GM19035 (cell line): ENCODE results near the gene DHRS13.
A peak's percentile ranks its signal among the peaks of the same experiment; 100 is the strongest.
"Not testable (repeated sequence)": the region's sequence is repeated elsewhere in the genome, so short reads cannot be mapped to it uniquely, and the experiment has no call there.

ENCODE experiments used
- ATAC-seq: cut with Tn5 transposase; IDR thresholded peaks from one replicate; pipeline ENCODE4 v1.9.1; 2021; ENCODE audit not compliant: unreplicated experiment

The DHRS13 gene

DNA sequence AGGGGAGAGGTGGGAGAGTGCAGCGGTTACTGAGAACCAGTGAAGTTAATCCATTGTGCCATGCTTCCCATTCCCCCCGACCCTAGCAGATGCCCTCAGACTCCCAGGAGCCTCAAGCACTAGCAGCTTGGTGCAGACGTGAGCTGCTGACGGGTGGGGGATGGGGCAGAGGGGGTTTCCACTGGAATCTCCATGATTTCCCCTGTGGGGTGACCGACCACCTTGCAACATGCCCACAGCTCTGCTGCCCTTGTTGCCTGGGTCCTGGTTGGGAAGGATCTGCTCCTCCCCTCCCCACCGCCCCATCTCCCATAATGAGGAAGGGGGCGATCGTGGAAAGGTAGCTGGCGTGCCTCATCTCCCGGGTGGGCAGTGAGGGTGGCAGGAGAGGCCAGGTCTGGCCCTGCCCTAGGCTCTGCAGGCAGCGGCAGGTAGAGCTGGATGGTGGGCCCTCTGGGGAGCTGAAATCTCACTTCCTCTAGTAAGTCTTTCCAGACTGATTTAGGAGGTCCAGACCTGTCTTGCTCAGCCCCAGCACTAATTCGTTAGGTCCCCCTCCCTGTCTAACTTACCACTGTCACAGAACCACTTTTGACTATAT, 14.9 kb downstream of the DHRS13 start:
- ATAC-seq, result no peak

GRCh38 chr17:28885951-28886350, 16.9 kb downstream of the DHRS13 start:
- no peak for ATAC-seq

DNA sequence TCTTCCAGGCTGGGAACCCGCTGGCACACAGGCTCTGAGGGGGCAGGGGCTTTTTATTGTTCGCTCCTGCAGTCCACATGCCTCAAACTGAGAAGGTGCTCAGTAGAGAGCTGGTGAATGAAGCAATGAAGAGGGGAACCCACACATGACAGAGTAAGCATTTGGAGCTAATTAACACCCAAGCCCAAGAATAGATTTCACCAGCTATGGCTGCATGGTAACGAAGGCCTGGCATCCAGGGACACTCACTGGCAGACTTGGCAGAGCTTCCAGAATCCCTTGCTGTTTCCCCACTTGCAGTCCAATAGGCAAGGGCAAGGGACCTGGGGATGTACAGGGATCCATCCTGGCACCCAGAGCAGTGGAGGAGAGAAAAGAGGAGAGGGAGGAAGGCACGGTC, 17.5 kb downstream of the DHRS13 start:
- ATAC-seq, result no peak

DNA sequence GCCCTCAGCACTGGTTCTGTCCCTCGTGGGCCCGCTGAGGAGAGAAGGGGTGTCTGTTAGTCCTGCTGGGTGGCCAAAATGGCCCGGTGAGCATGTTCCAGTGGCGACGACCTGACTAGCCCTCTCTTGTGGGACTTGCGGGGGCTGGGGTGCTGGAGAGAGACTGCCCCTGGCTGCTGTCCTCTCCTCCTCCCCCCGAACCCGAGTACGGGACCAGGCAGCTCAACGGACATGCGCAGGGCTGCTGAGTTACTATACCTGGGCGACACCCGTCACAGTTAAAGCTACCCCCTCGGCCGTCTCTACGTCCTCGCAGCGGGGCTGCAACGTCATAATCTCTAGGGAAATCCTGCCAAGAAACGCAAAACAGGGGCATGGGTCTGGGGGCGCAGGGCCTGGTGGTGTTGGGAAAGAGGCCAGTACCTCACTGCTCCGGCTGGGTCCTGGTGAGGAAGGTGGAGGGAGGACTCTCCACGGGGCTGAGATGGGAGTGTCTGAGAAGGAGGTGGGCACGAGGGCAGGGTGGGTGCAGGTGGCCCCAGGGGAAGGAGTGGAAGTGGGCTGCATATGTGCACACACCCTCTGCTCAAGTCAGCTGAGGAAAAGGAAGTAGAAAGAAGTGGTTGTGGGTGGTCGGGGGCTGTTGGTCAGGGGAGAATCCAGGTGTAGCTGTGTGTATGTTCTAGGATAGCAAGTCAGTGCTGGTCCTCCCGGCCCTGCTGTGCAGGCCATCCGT, 18.7 kb downstream of the DHRS13 start:
- no peak for ATAC-seq

DNA sequence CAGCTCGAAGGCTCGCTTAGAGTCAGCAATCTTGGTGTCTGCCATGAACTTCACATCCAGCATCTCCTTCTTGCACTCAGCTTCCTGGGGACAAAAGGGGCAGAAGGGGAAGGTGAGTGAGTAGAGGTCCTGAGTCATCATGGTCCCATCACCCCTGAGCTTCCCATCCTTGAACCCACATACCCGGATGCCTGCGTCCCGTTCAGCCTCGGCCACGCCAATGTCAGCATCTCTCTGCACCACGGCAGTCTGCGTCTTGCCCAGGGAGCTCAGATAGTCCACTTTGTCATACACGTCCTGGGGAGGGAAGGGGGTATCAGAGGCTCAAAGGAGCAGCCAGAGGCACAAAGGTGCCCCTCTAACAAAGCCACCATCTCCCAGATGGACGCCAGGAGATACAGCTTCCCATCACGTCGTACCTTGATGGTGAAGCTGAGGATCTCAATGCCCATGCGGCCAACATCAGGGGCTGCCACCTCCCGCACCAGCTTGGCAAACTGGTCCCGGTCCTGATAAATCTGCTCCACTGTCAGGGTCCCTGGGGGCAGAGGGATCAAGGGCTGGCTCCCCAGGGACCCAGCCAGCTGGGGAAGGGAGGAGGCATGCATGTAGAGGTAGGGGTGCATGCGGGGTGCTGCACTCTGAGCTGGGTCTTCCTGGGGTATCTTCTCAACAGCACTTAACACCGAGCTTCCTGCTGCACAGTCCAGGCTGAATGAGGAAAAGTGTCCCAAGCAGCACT, 20.6 kb downstream of the DHRS13 start:
- no peak for ATAC-seq

DNA sequence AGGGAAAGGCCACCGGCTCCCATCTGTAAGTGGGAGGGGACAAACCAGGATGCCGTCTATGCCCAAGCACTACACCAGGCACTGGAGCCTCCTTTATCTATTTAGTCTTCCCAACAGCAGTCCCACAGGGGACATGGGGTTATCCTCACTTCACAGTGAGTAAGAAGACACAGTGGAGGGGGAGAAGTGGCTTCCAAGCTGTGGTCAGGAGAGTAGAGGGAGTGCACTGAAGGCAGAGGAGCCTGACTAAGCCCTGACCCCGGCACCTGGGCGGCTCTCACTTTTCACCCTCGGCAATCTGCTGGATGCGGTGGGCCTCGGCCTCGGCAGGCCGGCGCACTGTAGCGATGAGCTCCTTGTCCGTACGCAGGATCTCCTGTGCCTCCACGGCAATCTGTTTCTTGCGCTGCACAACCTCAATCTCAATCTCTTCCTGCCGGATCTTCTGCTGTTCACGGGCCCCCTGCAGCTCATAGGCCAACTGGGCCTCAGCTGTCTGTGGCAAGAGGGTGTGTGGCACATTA, 21.3 kb downstream of the DHRS13 start:
- no peak for ATAC-seq

DNA sequence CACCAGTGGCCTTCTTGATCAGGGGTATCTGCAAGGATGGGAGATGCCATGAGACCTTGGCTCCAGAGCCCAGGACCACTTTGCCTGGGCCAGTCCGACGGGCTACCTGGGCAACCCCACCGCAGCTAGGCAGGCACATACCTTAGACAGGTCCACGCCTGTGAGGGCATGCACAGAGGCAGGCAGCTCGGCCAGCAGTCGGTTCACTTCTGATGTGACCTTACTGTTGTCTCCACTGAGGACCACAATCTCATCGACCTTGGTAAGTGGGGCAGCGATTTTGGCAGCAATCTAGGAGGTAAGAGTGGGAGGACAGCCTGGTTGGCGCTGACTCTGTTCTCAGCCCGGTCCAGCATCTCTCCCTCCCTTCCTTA, 22.3 kb downstream of the DHRS13 start:
- ATAC-seq, result no peak

DNA sequence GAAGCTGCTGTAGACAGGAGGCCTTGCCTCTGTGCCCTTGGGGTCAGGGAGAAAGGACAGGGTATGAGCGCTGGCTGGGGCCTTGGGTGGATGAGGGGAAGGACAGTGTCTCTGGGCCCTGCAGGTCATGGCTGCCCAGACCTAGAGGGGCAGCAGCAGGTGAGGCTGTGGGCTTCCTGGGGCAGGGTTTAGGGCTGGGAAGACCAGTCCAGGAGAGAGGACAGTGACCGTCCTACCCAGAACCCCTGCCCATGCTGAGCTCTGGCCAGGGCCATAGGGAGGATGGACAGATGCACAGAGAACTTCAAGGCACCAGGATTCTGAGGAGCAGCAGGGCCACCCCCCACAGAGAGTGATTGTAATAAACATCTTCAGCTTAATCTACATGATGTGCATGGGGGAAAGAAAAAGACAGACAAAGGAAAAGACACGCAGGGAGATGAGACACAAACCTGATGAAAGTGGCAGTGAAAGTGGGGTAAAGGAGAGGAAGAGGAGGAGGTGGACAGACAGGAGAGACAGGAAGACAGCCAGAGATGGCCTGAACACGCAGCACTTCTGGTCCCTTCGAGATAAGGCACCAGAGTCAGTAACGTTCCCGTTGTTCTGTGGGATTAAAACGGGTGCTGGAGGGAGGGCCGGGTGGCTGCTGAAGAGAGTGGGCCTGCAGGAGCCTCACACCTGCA, 22.9 kb downstream of the DHRS13 start:
- ATAC-seq, result no peak

GRCh38 chr17:28878981-28879380, 23.9 kb downstream of the DHRS13 start:
- ATAC-seq, result no peak

DNA sequence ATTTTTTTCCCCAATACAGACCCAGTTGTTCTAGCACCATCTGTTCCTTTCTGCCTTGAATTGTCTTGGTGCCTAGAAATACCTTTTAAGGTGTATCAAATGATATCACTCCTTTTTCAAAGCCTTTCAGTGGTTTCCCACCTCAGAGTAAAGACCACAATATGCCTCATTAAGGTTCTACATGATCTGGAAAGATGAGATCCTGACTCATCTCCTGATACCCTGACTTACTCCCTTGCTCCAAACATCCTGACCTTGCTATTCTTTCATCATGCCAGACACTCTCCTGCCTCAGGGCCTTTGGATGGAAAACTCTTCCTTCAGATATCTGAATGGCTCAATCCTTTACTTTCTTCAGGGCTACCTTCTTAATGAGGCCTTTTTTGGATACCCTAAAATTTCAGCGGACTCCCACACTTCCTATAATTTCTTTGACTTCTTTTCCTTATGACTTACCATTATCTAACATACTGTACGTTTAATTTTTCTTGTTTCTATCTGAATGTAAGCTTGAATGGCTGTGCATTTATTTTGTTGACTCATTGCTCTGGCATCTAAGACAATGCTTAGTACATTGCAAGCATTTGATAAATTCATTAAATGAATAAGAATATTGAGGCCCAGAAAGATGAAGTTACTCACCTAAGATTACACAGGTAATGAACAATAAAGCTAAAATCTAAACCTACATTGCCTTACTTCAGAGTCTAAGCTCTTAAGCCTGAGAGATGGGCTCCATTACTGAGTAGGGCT, 24.5 kb downstream of the DHRS13 start:
- ATAC-seq, result no peak

GRCh38 chr17:28877150-28877711, 25.6 kb downstream of the DHRS13 start:
- not testable (repeated sequence) for ATAC-seq

DNA sequence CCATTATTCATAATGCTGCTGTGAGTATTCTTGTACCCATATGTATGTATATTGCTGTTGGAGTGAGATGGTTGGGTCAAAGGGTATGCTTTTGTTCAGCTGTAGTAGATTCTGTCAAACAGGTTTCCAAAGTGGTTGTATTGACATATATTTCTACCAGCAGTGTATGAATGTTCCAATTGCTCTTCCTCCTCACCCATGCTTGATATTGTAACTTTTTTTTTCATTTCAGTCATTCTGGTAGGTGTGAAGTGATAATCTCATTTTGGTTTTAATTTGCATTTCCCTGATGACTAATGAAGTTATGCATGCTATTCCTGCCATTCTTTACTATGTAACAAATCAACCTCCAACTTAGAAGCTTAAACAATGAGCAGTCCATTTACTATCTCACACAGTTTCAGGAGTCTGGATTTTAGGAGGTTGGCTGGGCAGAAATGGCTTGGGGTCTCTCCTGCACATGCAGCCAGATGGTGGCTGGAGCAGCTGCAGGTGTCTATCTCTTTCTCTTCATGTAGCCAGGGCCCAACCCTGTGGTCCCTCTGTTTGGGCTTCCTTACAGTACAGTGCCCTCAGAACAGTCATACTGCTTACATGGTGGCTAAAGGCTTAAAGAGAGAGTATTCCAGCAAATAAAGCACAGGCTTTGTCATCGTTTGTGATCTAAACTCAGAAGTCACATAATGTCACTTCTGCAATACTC, 26.9 kb downstream of the DHRS13 start:
- no peak for ATAC-seq

DNA sequence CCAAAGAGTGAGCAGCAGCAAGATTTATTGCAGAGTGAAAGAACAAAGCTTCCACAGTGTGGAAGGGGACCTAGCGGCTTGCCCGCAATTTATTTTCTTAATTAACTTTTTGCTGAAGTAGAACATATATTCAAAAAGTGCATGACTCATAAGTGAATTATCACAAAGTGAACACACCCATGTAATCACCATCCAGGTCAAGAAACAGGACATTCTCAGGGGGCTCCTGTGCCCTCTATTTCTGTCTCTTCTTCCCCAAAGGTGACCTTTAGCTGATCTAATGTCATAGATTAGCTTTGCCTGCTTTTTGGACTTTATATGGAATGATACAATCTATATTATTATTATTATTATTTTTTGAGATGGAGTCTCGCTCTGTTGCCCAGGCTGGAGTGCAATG, 28.1 kb downstream of the DHRS13 start:
- no peak for ATAC-seq

DNA sequence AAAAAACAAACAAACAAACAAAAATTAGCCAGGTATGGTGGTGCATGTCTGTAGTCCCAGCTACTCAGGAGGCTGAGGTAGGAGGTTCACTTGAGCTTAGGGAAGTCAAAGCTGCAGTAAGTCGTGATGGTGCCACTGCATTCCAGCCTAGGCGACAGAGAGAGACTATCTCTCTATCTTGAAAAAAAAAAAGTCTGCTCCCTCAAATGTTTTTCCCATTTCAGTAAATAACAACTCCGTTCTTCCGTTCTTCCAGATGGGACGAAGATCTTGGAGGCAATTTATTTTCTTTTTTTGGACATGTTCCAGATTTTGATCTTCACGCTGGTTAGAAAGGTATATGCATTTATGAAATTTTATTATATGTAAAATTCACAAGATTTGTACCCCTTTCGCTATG, 29.0 kb downstream of the DHRS13 start:
- ATAC-seq, result no peak

DNA sequence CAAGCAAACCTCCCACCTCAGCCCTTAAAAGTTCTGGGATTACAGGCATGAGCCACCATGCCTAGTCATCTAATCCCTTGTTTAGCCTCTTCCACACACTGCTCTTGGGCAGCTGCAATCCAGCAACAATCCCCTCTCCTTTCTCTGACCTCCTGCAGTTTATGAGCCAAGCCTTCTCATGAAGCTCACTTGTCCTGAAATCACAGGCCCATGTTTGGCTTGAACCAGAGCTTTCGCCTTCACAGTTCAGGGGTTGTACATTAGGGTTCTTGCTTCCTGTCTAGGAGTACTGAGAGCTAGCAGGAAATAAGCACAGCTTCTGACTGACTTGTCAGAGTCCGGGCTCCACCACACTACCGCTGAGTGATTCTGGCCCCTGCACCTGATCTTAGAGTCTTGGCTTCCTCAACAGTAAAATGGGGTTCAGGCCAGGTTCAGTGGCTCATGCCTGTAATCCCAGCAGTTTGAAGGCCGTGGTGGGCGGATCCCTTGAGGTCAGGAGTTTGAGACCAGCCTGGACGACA, 31.8 kb downstream of the DHRS13 start:
- peak; percentile 82 for ATAC-seq

GRCh38 chr17:28867276-28867675, 35.6 kb downstream of the DHRS13 start:
- no peak for ATAC-seq

- no peak for ATAC-seq
These were observed 36.7 kb downstream of the DHRS13 start for GRCh38 chr17:28865946-28866752.

GRCh38 chr17:28864991-28865849, 37.7 kb downstream of the DHRS13 start:
- ATAC-seq, result no peak
